B cell (primary cell): ENCODE data around the gene HARBI1. TPM values are rescaled to one million over a fixed set of nuclear protein-coding genes. Genes with fewer than 3 reads are reported as not detected.

Experiments used
- ATAC-seq: fragments of 200-7000 bp; cut with Tn5 transposase; one replicate; pipeline ENCODE4 v1.10.0; 2021; ENCODE audit warnings: low read depth, mild to moderate bottlenecking, moderate number of reproducible peaks, moderate library complexity
- CTCF ChIA-PET: fragments of 350-600 bp; sonication (Branson Sonifier 250); formaldehyde crosslinking; loops from one replicate; lab custom pipeline; 2021; ENCODE audit warnings: antibody characterized with exemption, inconsistent platforms; lab: Charles Lee
- POLR2A ChIA-PET: fragments of 350-600 bp; sonication (Branson Sonifier 250); formaldehyde crosslinking; loops from one replicate; lab custom pipeline; 2021; ENCODE audit warnings: antibody characterized with exemption; lab: Charles Lee
- DNase-seq: peaks from one replicate; pipeline ENCODE4 v3.0.0; 2013
- H2AFZ ChIP-seq: 2 replicates; pipeline ENCODE4 v1.6.1; 2012; ENCODE audit warnings: mild to moderate bottlenecking, low read depth, low read length; ENCODE audit not compliant: insufficient read depth, poor library complexity, severe bottlenecking
- H3K27ac ChIP-seq, 2 donors: 1 replicate in 1 of 2; 2 replicates in 1 of 2; pipeline ENCODE4 v1.5.1; 2012 to 2013; ENCODE audit warnings: low read length in 2 of 2, mild to moderate bottlenecking in 2 of 2, moderate library complexity in 1 of 2
- H3K27me3 ChIP-seq, 4 experiments: fragments of 200-600 bp in 1 of 4; sonication (generic) in 1 of 4; replicated peaks in 1 of 4; 1 replicate in 2 of 4; 2 replicates in 2 of 4; pipeline versions ENCODE4 v1.6.1 to v1.7.0; 2013 to 2016; ENCODE audit warnings: low read length in 3 of 4, mild to moderate bottlenecking in 2 of 4, mixed read lengths in 1 of 4, moderate library complexity in 1 of 4; ENCODE audit not compliant: insufficient read depth in 4 of 4, control insufficient read depth in 3 of 4; ENCODE audit errors: control extremely low read depth in 1 of 4
- H3K36me3 ChIP-seq, 2 experiments: replicated peaks in 1 of 2; 1 replicate in 1 of 2; 2 replicates in 1 of 2; pipeline versions ENCODE4 v1.6.1 to v1.7.1; 2013; ENCODE audit warnings: low read length in 1 of 2; ENCODE audit not compliant: insufficient read depth in 2 of 2, control insufficient read depth in 1 of 2; ENCODE audit errors: control extremely low read depth in 1 of 2, extremely low read depth in 1 of 2
- H3K4me1 ChIP-seq, 2 donors: fragments of 200-600 bp in 1 of 2; sonication (generic) in 1 of 2; 1 replicate in 1 of 2; 2 replicates in 1 of 2; pipeline versions ENCODE4 v1.5.1 to v1.6.1; 2013 to 2017; ENCODE audit warnings: low read length in 2 of 2; ENCODE audit not compliant: control insufficient read depth in 2 of 2, insufficient read depth in 2 of 2
- H3K4me2 ChIP-seq: replicated peaks from 2 replicates; pipeline ENCODE3; 2012; ENCODE audit warnings: mild to moderate bottlenecking, low read depth, low read length; ENCODE audit not compliant: poor library complexity, severe bottlenecking
- H3K4me3 ChIP-seq, 5 experiments: fragments of 200-600 bp in 1 of 5; sonication (generic) in 1 of 5; 1 replicate in 3 of 5; 2 replicates in 2 of 5; pipeline versions ENCODE4 v1.5.1 to v1.7.0; 2011 to 2016; ENCODE audit warnings: low read length in 4 of 5, mild to moderate bottlenecking in 4 of 5, low read depth in 2 of 5, control low read depth in 1 of 5, moderate library complexity in 1 of 5; ENCODE audit not compliant: insufficient read depth in 1 of 5; ENCODE audit errors: control extremely low read depth in 1 of 5, extremely low read depth in 1 of 5
- H3K79me2 ChIP-seq: fragments of 200-600 bp; sonication (generic); one replicate; pipeline ENCODE4 v1.6.0; 2016; ENCODE audit warnings: low read length; ENCODE audit not compliant: control insufficient read depth, insufficient read depth
- H3K9ac ChIP-seq: fragments of 200-600 bp; sonication (generic); 2 replicates; pipeline ENCODE4 v1.6.1; 2017; ENCODE audit warnings: mild to moderate bottlenecking, low read length, moderate library complexity
- H3K9me3 ChIP-seq, 3 donors: one replicate each; pipeline versions ENCODE4 v1.6.1 to v1.7.1; 2013; ENCODE audit warnings: low read length in 2 of 3; ENCODE audit not compliant: control insufficient read depth in 2 of 3, insufficient read depth in 1 of 3; ENCODE audit errors: control extremely low read depth in 1 of 3
- H4K20me1 ChIP-seq: 2 replicates; pipeline ENCODE4 v1.6.0; 2012; ENCODE audit warnings: mild to moderate bottlenecking, low read length; ENCODE audit not compliant: insufficient read depth, control insufficient read depth, poor library complexity, severe bottlenecking
- H3K27ac Mint-ChIP-seq: one replicate; pipeline ENCODE4 v1.8.0; 2021; ENCODE audit warnings: mixed read lengths
- H3K27me3 Mint-ChIP-seq: one replicate; pipeline ENCODE4 v1.8.0; 2021; ENCODE audit warnings: mixed read lengths
- H3K4me1 Mint-ChIP-seq: one replicate; pipeline ENCODE4 v1.8.0; 2021; ENCODE audit warnings: mixed read lengths
- H3K4me3 Mint-ChIP-seq: one replicate; pipeline ENCODE4 v1.8.0; 2021; ENCODE audit warnings: mixed read lengths
- H3K9me3 Mint-ChIP-seq: one replicate; pipeline ENCODE4 v1.8.0; 2022; ENCODE audit warnings: mixed read lengths; ENCODE audit not compliant: insufficient read depth
- CTCF ChIP-seq: fragments of 200-600 bp; IDR thresholded peaks from one replicate; pipeline ENCODE4 v1.8.0; 2022; ENCODE audit warnings: antibody characterized with exemption, mild to moderate bottlenecking
- EZH2 ChIP-seq: IDR thresholded peaks from 2 replicates; pipeline ENCODE4 v1.6.1; 2012; ENCODE audit warnings: borderline replicate concordance, low read depth, mild to moderate bottlenecking, moderate library complexity, low read length; ENCODE audit not compliant: insufficient read depth, poor library complexity, severe bottlenecking
- WGBS: methylation state at CpG from one replicate; pipeline ENCODE4 v1.1.5; 2013; ENCODE audit warnings: missing lambda C conversion rate; ENCODE audit not compliant: insufficient coverage; 5-methylcytosine and 5-hydroxymethylcytosine counted together
- intact Hi-C: fragments of 100-400 bp; cut with micrococcal nuclease; formaldehyde crosslinking; loops from one replicate; pipeline ENCODE4 v1.10.0; 2022
- polyA plus RNA-seq: library from polyadenylated mRNA; depleted of rRNA; stranded (reverse); fragments of >200 nt; gene quantifications from 2 replicates; pipeline ENCODE4 v1.2.3, GENCODE V29; 2012
- total RNA-seq, 2 donors: library from RNA; stranded (reverse); fragments of 120-200 nt in 1 of 2; gene quantifications; 1 replicate in 1 of 2; 2 replicates in 1 of 2; pipeline versions ENCODE4 v1.2.3 to v1.2.4, GENCODE V29; 2013 to 2022

The HARBI1 gene
- total and polyA plus RNA-seq, 2 donors (not counting 1 experiment from before 2014, with no cell fraction given) = 7.7 to 8.0 TPM

GRCh38 chr11:46603704-46604308 lies 13.2 kb downstream of the HARBI1 start:
- Mint-ChIP-seq H3K9me3 (peaks cover 4% of the 10 kb centered on the region), H3K4me3 (no peak overlapping the region), H3K27me3 (no peaks in the 10 kb centered on the region), H3K4me1 (peaks cover 9% of the 10 kb centered on the region), H3K27ac (no peak overlapping the region)
- H3K4me1 ChIP-seq = peaks cover 9% of the 10 kb centered on the region in 2 donors
- TF ChIP-seq EZH2 = no peak
- no peak for TF ChIP-seq CTCF
- H3K4me2 ChIP-seq = peak overlapping the region; percentile 35
- H3K9ac ChIP-seq = no peak overlapping the region
- ChIA-PET CTCF (interaction anchor here (0.6 kb wide), 1 partner anchor 9 kb away, joined by 6 read pairs; no protein-coding TSS in a partner anchor), POLR2A (interaction anchor here (0.6 kb wide), 1 partner anchor 264 kb away, joined by 7 read pairs; no protein-coding TSS in a partner anchor)
- H3K4me3 ChIP-seq = no peak overlapping the region
- WGBS = 93% methylated on average over 11 of the region's 15 CpGs
- no peak overlapping the region for H2AFZ ChIP-seq
- no peaks in the 10 kb centered on the region for H3K36me3 ChIP-seq
- H3K79me2 ChIP-seq = no peaks in the 10 kb centered on the region
- peak; percentile 18 for DNase-seq
- no peak for ATAC-seq
- H4K20me1 ChIP-seq = no peaks in the 10 kb centered on the region
- no peaks in the 10 kb centered on the region for H3K27me3 ChIP-seq
- peaks cover 0 to 9% (median 8%) of the 10 kb centered on the region in 3 donors for H3K9me3 ChIP-seq
- H3K27ac ChIP-seq = peak overlapping the region; percentile 12 to 55
- intact Hi-C loops = no loop called here

- WGBS = no CpG with 5 or more reads among the region's 1 CpG
Measured at GRCh38 chr11:46601129-46601528, 15.9 kb downstream of the HARBI1 start.

More at GRCh38 chr11:46601129-46601528, 15.9 kb downstream of the HARBI1 start:
- H3K27ac ChIP-seq = no peak overlapping the region
- TF ChIP-seq EZH2 (no peak), CTCF (no peak)
- H3K9ac ChIP-seq = no peak overlapping the region
- H3K36me3 ChIP-seq = no peaks in the 10 kb centered on the region
- Mint-ChIP-seq H3K27me3 (no peaks in the 10 kb centered on the region), H3K4me3 (no peak overlapping the region), H3K9me3 (peaks cover 4% of the 10 kb centered on the region), H3K27ac (no peak overlapping the region), H3K4me1 (peaks cover 9% of the 10 kb centered on the region)
- DNase-seq = no peak
- peaks cover 9% of the 10 kb centered on the region in 2 donors for H3K4me1 ChIP-seq
- H3K4me3 ChIP-seq = no peak overlapping the region
- H3K9me3 ChIP-seq = peaks cover 0 to 9% (median 8%) of the 10 kb centered on the region in 3 donors
- no peak for ATAC-seq
- H3K4me2 ChIP-seq = no peak overlapping the region
- ChIA-PET CTCF (no interaction called here), POLR2A (no interaction called here)
- intact Hi-C loops = no loop called here
- no peaks in the 10 kb centered on the region for H4K20me1 ChIP-seq
- H3K27me3 ChIP-seq = no peaks in the 10 kb centered on the region
- H3K79me2 ChIP-seq = no peaks in the 10 kb centered on the region
- no peak overlapping the region for H2AFZ ChIP-seq
